ENCODE measurements around the gene DNAJB7. TPM values are rescaled to one million over a fixed set of nuclear protein-coding genes. Genes with fewer than 3 reads are reported as not detected.

The DNAJB7 gene
- total RNA-seq = not detected

GRCh38 chr22:40862013-40862412 lies at the start of gene DNAJB7:
TSS of gene DNAJB7 (minus strand) at chr22:40862113. CDS start at chr22:40861994, 119 bp downstream.
- Histone ChIP-seq H3K27me3 (no peaks in the 10 kb centered on the region), H3K4me1 (no peaks in the 10 kb centered on the region), H3K36me3 (no peaks in the 10 kb centered on the region), H3K9me3 (no peaks in the 10 kb centered on the region), H3K4me3 (no peak within 1 kb of the TSS), H3K27ac (no peak within 1 kb of the TSS)
- intact Hi-C loops (cut with DNase I; ENCODE audit: low total_unique reads) = no loop called here
- DNase-seq = no peak
- no peak for TF ChIP-seq POLR2A (IDR thresholded peaks at IDR 0.05)
- TF ChIP-seq, protein P1, sequence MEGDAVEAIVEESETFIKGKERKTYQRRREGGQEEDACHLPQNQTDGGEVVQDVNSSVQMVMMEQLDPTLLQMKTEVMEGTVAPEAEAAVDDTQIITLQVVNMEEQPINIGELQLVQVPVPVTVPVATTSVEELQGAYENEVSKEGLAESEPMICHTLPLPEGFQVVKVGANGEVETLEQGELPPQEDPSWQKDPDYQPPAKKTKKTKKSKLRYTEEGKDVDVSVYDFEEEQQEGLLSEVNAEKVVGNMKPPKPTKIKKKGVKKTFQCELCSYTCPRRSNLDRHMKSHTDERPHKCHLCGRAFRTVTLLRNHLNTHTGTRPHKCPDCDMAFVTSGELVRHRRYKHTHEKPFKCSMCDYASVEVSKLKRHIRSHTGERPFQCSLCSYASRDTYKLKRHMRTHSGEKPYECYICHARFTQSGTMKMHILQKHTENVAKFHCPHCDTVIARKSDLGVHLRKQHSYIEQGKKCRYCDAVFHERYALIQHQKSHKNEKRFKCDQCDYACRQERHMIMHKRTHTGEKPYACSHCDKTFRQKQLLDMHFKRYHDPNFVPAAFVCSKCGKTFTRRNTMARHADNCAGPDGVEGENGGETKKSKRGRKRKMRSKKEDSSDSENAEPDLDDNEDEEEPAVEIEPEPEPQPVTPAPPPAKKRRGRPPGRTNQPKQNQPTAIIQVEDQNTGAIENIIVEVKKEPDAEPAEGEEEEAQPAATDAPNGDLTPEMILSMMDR (IDR thresholded peaks at IDR 0.05) = no peak

GRCh38 chr22:40908895-40909294 lies 47.0 kb upstream of the DNAJB7 start:
- Histone ChIP-seq H3K27me3 (no peaks in the 10 kb centered on the region), H3K4me3 (no peak overlapping the region), H3K4me1 (no peaks in the 10 kb centered on the region), H3K27ac (no peak overlapping the region), H3K9me3 (no peaks in the 10 kb centered on the region), H3K36me3 (no peaks in the 10 kb centered on the region)
- TF ChIP-seq, protein P1 (IDR thresholded peaks at IDR 0.05) = no peak
- no peak for TF ChIP-seq POLR2A (IDR thresholded peaks at IDR 0.05)
- no peak for DNase-seq
- intact Hi-C loops (cut with DNase I; ENCODE audit: low total_unique reads) = no loop called here

DNA sequence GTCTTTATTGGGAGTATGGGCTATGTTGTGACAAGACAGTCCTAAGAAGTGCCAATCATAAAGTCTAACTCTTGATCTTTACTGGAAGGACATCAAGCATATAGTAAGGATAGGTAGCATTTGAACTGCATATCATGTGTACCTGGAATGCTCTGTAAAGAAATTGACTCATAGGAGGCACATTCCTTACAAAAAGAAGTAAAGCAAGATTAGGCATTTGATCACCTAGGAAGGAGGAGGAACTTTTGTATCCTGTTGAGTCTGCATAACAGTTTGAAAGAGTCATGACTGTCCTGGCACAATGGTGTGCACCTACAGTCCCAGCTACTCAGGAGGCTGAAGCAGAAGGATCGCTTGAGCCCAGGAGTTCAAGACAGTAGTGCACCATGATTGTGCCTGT lies 42.2 kb upstream of the DNAJB7 start:
- DNase-seq = no peak
- H3K9me3 ChIP-seq = no peaks in the 10 kb centered on the region
- H3K4me1 ChIP-seq = no peaks in the 10 kb centered on the region
- TF ChIP-seq, protein P1 (IDR thresholded peaks at IDR 0.05) = no peak
- no peak for TF ChIP-seq POLR2A (IDR thresholded peaks at IDR 0.05)
- no peaks in the 10 kb centered on the region for H3K36me3 ChIP-seq
- intact Hi-C loops (cut with DNase I; ENCODE audit: low total_unique reads) = no loop called here
- no peak overlapping the region for H3K4me3 ChIP-seq
- no peak overlapping the region for H3K27ac ChIP-seq
- H3K27me3 ChIP-seq = no peaks in the 10 kb centered on the region

- Histone ChIP-seq H3K9me3 (no peaks in the 10 kb centered on the region), H3K36me3 (no peaks in the 10 kb centered on the region), H3K4me1 (no peaks in the 10 kb centered on the region), H3K27ac (peak overlapping the region in 1 of 2 donors; percentile 10), H3K4me3 (no peak overlapping the region), H3K27me3 (no peaks in the 10 kb centered on the region)
- no peak for TF ChIP-seq POLR2A (IDR thresholded peaks at IDR 0.05)
- TF ChIP-seq, protein P1 (IDR thresholded peaks at IDR 0.05) = peak; percentile 22 to 72 (median 55)
- DNase-seq = no peak
- intact Hi-C loops (cut with DNase I; ENCODE audit: low total_unique reads) = no loop called here
These were observed 37.0 kb upstream of the DNAJB7 start for GRCh38 chr22:40898850-40899357.

DNA sequence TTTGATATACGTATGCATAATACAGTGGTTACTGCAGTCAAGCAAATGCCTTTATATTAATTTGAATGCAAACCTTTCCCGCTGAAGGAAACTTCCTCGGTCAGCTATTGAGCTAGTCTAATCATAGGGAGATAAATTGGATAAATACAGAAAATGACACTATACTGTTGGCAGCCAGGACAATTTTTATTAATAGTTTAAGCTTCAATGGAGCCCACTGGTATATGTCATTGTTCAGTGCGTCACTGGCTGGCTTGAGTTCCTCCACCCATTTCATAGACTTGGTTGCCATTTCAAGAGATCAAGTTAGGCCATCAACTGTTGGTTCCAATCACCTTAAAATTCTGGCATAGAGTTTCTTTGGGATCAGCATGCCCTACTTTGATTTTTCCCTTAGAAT lies 32.5 kb upstream of the DNAJB7 start:
- no peak overlapping the region for H3K27ac ChIP-seq
- no peaks in the 10 kb centered on the region for H3K36me3 ChIP-seq
- no peak for DNase-seq
- no peak overlapping the region for H3K4me3 ChIP-seq
- intact Hi-C loops (cut with DNase I; ENCODE audit: low total_unique reads) = no loop called here
- H3K27me3 ChIP-seq = no peaks in the 10 kb centered on the region
- TF ChIP-seq POLR2A (IDR thresholded peaks at IDR 0.05) = no peak
- TF ChIP-seq, protein P1 (IDR thresholded peaks at IDR 0.05) = no peak
- H3K4me1 ChIP-seq = no peaks in the 10 kb centered on the region
- H3K9me3 ChIP-seq = no peaks in the 10 kb centered on the region

Measured in uterus (tissue), 4 donors.